K562 (cell line): ENCODE data around the gene DGKB.

Experiments used
- CTCF ChIP-seq, 3 experiments: IDR thresholded peaks in 2 of 3; conservative IDR thresholded peaks in 1 of 3; 2 replicates each; pipeline ENCODE4 v1.5.1; 2011 to 2012; ENCODE audit warnings: low read length in 3 of 3, mild to moderate bottlenecking in 3 of 3, control low read depth in 2 of 3, improper control_type of control experiment in 1 of 3, inconsistent platforms in 1 of 3, low read depth in 1 of 3, mixed read lengths in 1 of 3, moderate library complexity in 1 of 3; ENCODE audit not compliant: insufficient read depth in 2 of 3
- NBN ChIP-seq: fragments of 450-650 bp; IDR thresholded peaks from 2 replicates; pipeline ENCODE4 v1.6.1; 2016; ENCODE audit warnings: low read depth, mild to moderate bottlenecking

- TF ChIP-seq CTCF (IDR thresholded peaks at IDR 0.05 in 2 of 3, conservative IDR thresholded peaks at IDR 0.05 in 1 of 3; ENCODE audit: insufficient read depth in 2 of 3, low read depth in 1 of 3, low read length in 3 of 3) (no peak), NBN (no peak)
Observed at GRCh38 chr7:14861456-14861855, 41.1 kb downstream of the DGKB start.
